IgD-negative memory B cell (primary cell): ENCODE measurements around the gene SANBR. TPM values are rescaled to one million over a fixed set of nuclear protein-coding genes. Genes with fewer than 3 reads are reported as not detected.

ENCODE experiments used
- polyA plus RNA-seq: library from polyadenylated mRNA; unstranded; fragments of 300-500 nt; fragmentation: Illumina TruSeq; gene quantifications from one replicate; pipeline ENCODE4 v1.2.3, GENCODE V29; 2021

The SANBR gene
- polyA plus RNA-seq, 1 donor from 2014 or later, result 1.7 TPM

Other genes starting within 250 kb of the SANBR start
- 64.7 TPM for gene REL, start 184.3 kb upstream of the SANBR start, polyA plus RNA-seq
- gene PEX13, start 48.2 kb upstream of the SANBR start, polyA plus RNA-seq, result 10.0 TPM
- gene PUS10, start 47.6 kb upstream of the SANBR start, polyA plus RNA-seq, result 6.8 TPM
- 40.9 TPM for gene C2orf74, start 96.3 kb downstream of the SANBR start, polyA plus RNA-seq